ENCODE data around the gene DNAH10.

DNA sequence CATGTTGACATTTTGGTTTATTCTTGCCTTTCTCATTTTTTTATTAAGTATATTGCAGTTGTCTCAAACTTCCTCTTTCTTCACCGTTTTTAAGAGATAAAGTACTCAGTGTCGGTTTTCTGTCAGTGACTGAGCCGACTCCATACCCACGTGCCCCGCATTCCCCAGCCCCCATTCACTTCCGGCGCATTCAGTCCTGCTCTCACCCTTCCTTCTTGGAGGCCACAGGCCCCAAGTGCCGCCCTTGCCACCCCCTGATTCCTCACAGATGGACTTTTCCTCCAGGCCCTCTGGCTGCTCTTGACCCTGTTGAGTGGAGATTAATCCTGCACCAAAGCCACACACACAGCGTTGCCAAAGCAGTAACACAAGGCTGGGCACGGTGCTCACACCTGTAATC, 19.1 kb upstream of the DNAH10 start:
- TF ChIP-seq, protein P1, sequence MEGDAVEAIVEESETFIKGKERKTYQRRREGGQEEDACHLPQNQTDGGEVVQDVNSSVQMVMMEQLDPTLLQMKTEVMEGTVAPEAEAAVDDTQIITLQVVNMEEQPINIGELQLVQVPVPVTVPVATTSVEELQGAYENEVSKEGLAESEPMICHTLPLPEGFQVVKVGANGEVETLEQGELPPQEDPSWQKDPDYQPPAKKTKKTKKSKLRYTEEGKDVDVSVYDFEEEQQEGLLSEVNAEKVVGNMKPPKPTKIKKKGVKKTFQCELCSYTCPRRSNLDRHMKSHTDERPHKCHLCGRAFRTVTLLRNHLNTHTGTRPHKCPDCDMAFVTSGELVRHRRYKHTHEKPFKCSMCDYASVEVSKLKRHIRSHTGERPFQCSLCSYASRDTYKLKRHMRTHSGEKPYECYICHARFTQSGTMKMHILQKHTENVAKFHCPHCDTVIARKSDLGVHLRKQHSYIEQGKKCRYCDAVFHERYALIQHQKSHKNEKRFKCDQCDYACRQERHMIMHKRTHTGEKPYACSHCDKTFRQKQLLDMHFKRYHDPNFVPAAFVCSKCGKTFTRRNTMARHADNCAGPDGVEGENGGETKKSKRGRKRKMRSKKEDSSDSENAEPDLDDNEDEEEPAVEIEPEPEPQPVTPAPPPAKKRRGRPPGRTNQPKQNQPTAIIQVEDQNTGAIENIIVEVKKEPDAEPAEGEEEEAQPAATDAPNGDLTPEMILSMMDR (IDR thresholded peaks at IDR 0.05; ENCODE audit: low read length) = no peak
- no peak for TF ChIP-seq EZH2 (IDR thresholded peaks at IDR 0.05; ENCODE audit: borderline replicate concordance, low read length)
